IMR-90 (cell line): ENCODE measurements around the gene LINC00632. TPM values are rescaled to one million over a fixed set of nuclear protein-coding genes. Genes with fewer than 3 reads are reported as not detected.

Experiments
- ATAC-seq: fragments of 200-7000 bp; cut with Tn5 transposase; 2 replicates; pipeline ENCODE4 v1.9.1; 2020; ENCODE audit warnings: low read depth, mild to moderate bottlenecking, moderate library complexity
- BruUV-seq: library from RNA; stranded (reverse); fragments of 400-500 nt; replicated peaks from 2 replicates; lab custom pipeline; 2021; lab: Mats Ljungman, UMichigan
- CTCF ChIA-PET: fragments of 300-600 bp; formaldehyde crosslinking; extraction: SDS; loops from one replicate; lab custom pipeline; 2021; ENCODE audit warnings: antibody characterized with exemption; lab: Yijun Ruan, JAX
- POLR2A ChIA-PET: fragments of 300-600 bp; sonication (Branson Sonifier 250); formaldehyde crosslinking; loops from one replicate; lab custom pipeline; 2022; ENCODE audit warnings: antibody characterized with exemption; ENCODE audit not compliant: unreplicated experiment; lab: Charles Lee
- DNase-seq: peaks from one replicate; pipeline ENCODE4 v3.0.0; 2013
- H2AFZ ChIP-seq: replicated peaks from 2 replicates; pipeline ENCODE3; 2013; ENCODE audit warnings: low read length, mild to moderate bottlenecking; ENCODE audit not compliant: poor library complexity
- H2AK5ac ChIP-seq: 2 replicates; pipeline ENCODE4 v1.6.1; 2013; ENCODE audit warnings: low read depth, low read length, inconsistent platforms
- H2AK9ac ChIP-seq: replicated peaks from 2 replicates; pipeline ENCODE3; 2013; ENCODE audit warnings: mild to moderate bottlenecking, low read depth, low read length, moderate library complexity; ENCODE audit not compliant: poor library complexity
- H2BK120ac ChIP-seq: 2 replicates; pipeline ENCODE4 v1.6.1; 2013; ENCODE audit warnings: low read depth, low read length, inconsistent platforms
- H2BK15ac ChIP-seq: 3 replicates; pipeline ENCODE4 v1.6.1; 2013; ENCODE audit warnings: low read depth, low read length, inconsistent platforms
- H2BK20ac ChIP-seq: 2 replicates; pipeline ENCODE4 v1.6.1; 2013; ENCODE audit warnings: low read depth, mild to moderate bottlenecking, inconsistent platforms, low read length, moderate library complexity
- H2BK5ac ChIP-seq: 2 replicates; pipeline ENCODE4 v1.6.1; 2013; ENCODE audit warnings: mild to moderate bottlenecking, low read depth, low read length, inconsistent platforms; ENCODE audit not compliant: poor library complexity, severe bottlenecking
- H3K14ac ChIP-seq: replicated peaks from 2 replicates; pipeline ENCODE4 v1.6.1; 2013; ENCODE audit warnings: low read depth, low read length, inconsistent platforms
- H3K18ac ChIP-seq: 2 replicates; pipeline ENCODE4 v1.6.1; 2013; ENCODE audit warnings: low read depth, low read length, control low read depth
- H3K23ac ChIP-seq: 2 replicates; pipeline ENCODE4 v1.6.1; 2013; ENCODE audit warnings: low read depth, low read length, inconsistent platforms
- H3K27ac ChIP-seq: 2 replicates; pipeline ENCODE4 v1.5.1; 2013; ENCODE audit warnings: mild to moderate bottlenecking, control low read depth, low read length; ENCODE audit not compliant: insufficient read depth
- H3K27me3 ChIP-seq: 2 replicates; pipeline ENCODE4 v1.6.1; 2013; ENCODE audit warnings: low read length; ENCODE audit not compliant: control insufficient read depth, insufficient read depth
- H3K36me3 ChIP-seq: 2 replicates; pipeline ENCODE4 v1.6.1; 2013; ENCODE audit warnings: low read length, mixed read lengths; ENCODE audit not compliant: control insufficient read depth, insufficient read depth
- H3K4ac ChIP-seq: 2 replicates; pipeline ENCODE4 v1.6.1; 2013; ENCODE audit warnings: low read depth, low read length, inconsistent platforms
- H3K4me1 ChIP-seq: 2 replicates; pipeline ENCODE4 v1.6.1; 2013; ENCODE audit warnings: low read length, mixed read lengths; ENCODE audit not compliant: control insufficient read depth, insufficient read depth
- H3K4me2 ChIP-seq: 2 replicates; pipeline ENCODE4 v1.6.1; 2013; ENCODE audit warnings: low read depth, mild to moderate bottlenecking, control low read depth, low read length, moderate library complexity
- H3K4me3 ChIP-seq: 2 replicates; pipeline ENCODE4 v1.5.1; 2013; ENCODE audit warnings: low read depth, mild to moderate bottlenecking, control low read depth, low read length, moderate library complexity; ENCODE audit not compliant: insufficient read depth
- H3K56ac ChIP-seq: 2 replicates; pipeline ENCODE4 v1.6.1; 2013; ENCODE audit warnings: low read length, inconsistent platforms; ENCODE audit not compliant: insufficient read depth; ENCODE audit errors: extremely low read depth
- H3K79me1 ChIP-seq, 2 experiments: 2 replicates each; pipeline ENCODE4 v1.6.1; 2013; ENCODE audit warnings: low read length in 2 of 2, inconsistent platforms in 1 of 2, low read depth in 1 of 2
- H3K9ac ChIP-seq: 2 replicates; pipeline ENCODE4 v1.6.1; 2013; ENCODE audit warnings: low read depth, low read length, control low read depth
- H3K9me1 ChIP-seq: 2 replicates; pipeline ENCODE4 v1.6.1; 2013; ENCODE audit warnings: low read length, inconsistent platforms; ENCODE audit not compliant: insufficient read depth
- H3K9me3 ChIP-seq: 2 replicates; pipeline ENCODE4 v1.6.1; 2013; ENCODE audit warnings: low read length; ENCODE audit not compliant: control insufficient read depth, insufficient read depth
- H4K20me1 ChIP-seq: 2 replicates; pipeline ENCODE4 v1.6.1; 2013; ENCODE audit warnings: low read length, inconsistent platforms; ENCODE audit not compliant: insufficient read depth
- H4K5ac ChIP-seq: 2 replicates; pipeline ENCODE4 v1.6.1; 2013; ENCODE audit warnings: mild to moderate bottlenecking, low read depth, low read length, control low read depth
- H4K8ac ChIP-seq, 2 experiments: 2 replicates each; pipeline ENCODE4 v1.6.1; 2013; ENCODE audit warnings: low read depth in 2 of 2, low read length in 2 of 2, control low read depth in 1 of 2, inconsistent platforms in 1 of 2
- H4K91ac ChIP-seq: 2 replicates; pipeline ENCODE4 v1.6.1; 2013; ENCODE audit warnings: low read depth, low read length, inconsistent platforms; ENCODE audit not compliant: insufficient read depth
- BHLHE40 ChIP-seq: fragments of 150-350 bp; IDR thresholded peaks from 2 replicates; pipeline ENCODE4 v1.6.1; 2016; ENCODE audit warnings: mild to moderate bottlenecking, low read depth, low read length
- CEBPB ChIP-seq: IDR thresholded peaks from 2 replicates; pipeline ENCODE4 v1.6.1; 2012; ENCODE audit warnings: low read depth, low read length, improper control_type of control experiment
- CHD1 ChIP-seq: IDR thresholded peaks from 2 replicates; pipeline ENCODE4 v1.6.1; 2012; ENCODE audit warnings: low read depth, low read length, improper control_type of control experiment
- FOS ChIP-seq: fragments of 150-350 bp; IDR thresholded peaks from 2 replicates; pipeline ENCODE4 v1.6.1; 2016; ENCODE audit warnings: low read depth, low read length
- MAFK ChIP-seq: IDR thresholded peaks from 2 replicates; pipeline ENCODE4 v1.6.1; 2012; ENCODE audit warnings: low read depth, low read length, improper control_type of control experiment
- MAZ ChIP-seq: IDR thresholded peaks from 2 replicates; pipeline ENCODE4 v1.6.1; 2012; ENCODE audit warnings: low read depth, mild to moderate bottlenecking, low read length, improper control_type of control experiment, moderate library complexity, borderline replicate concordance
- MXI1 ChIP-seq: IDR thresholded peaks from 2 replicates; pipeline ENCODE4 v1.6.1; 2012; ENCODE audit warnings: low read depth, mild to moderate bottlenecking, low read length, moderate library complexity, borderline replicate concordance
- NFE2L2 ChIP-seq: fragments of 150-350 bp; IDR thresholded peaks from 2 replicates; pipeline ENCODE4 v1.6.1; 2016; ENCODE audit warnings: low read depth, mild to moderate bottlenecking, low read length
- POLR2A ChIP-seq: IDR thresholded peaks from 2 replicates; pipeline ENCODE4 v1.6.1; 2012; ENCODE audit warnings: mild to moderate bottlenecking, low read depth, low read length
- RAD21 ChIP-seq: IDR thresholded peaks from 2 replicates; pipeline ENCODE4 v1.6.1; 2012; ENCODE audit warnings: low read length, improper control_type of control experiment
- RCOR1 ChIP-seq: IDR thresholded peaks from 2 replicates; pipeline ENCODE4 v1.6.1; 2012; ENCODE audit warnings: mild to moderate bottlenecking, low read length, improper control_type of control experiment; ENCODE audit not compliant: insufficient replicate concordance
- RFX5 ChIP-seq: IDR thresholded peaks from 2 replicates; pipeline ENCODE4 v1.8.0; 2012; ENCODE audit warnings: low read depth, mild to moderate bottlenecking, low read length, moderate library complexity
- SMC3 ChIP-seq: fragments of 150-350 bp; IDR thresholded peaks from 2 replicates; pipeline ENCODE4 v1.6.1; 2016; ENCODE audit warnings: low read depth, mild to moderate bottlenecking, antibody characterized with exemption, low read length, moderate library complexity
- dilution Hi-C: fragments of 300-500 bp; cut with HindIII; formaldehyde crosslinking; loops from one replicate; pipeline ENCODE4 v1.14.3; 2018; ENCODE audit warnings: low sequenced_read_pairs; ENCODE audit not compliant: unreplicated experiment
- in situ Hi-C: fragments of 300-500 bp; cut with MboI; formaldehyde crosslinking; loops from 3 replicates; pipeline ENCODE4 v1.14.3; 2019; ENCODE audit warnings: low sequenced_read_pairs, inconsistent platforms, mixed read lengths
- intact Hi-C: fragments of 100-400 bp; cut with micrococcal nuclease; formaldehyde crosslinking; loops from 2 replicates; pipeline ENCODE4 v1.10.0; 2022
- polyA plus RNA-seq, 3 experiments: library from polyadenylated mRNA; depleted of rRNA; stranded (reverse); fragments of >200 nt; gene quantifications; 2 replicates each; pipeline ENCODE4 v1.2.3, GENCODE V29; 2012; ENCODE audit warnings: low replicate concordance in 1 of 3
- total RNA-seq: library from RNA; depleted of rRNA; stranded (reverse); fragments of >200 nt; gene quantifications from 2 replicates; pipeline ENCODE4 v1.2.3, GENCODE V29; 2012
- TF ChIP-seq, protein P1 (sequence below): conservative IDR thresholded peaks from 2 replicates; pipeline ENCODE4 v1.5.1; 2012; ENCODE audit warnings: mild to moderate bottlenecking, low read depth, low read length, improper control_type of control experiment
- TF ChIP-seq, protein P2 (sequence below): fragments of 150-350 bp; IDR thresholded peaks from 2 replicates; pipeline ENCODE4 v1.6.1; 2016; ENCODE audit warnings: low read depth, mild to moderate bottlenecking, low read length, moderate library complexity, borderline replicate concordance
- TF ChIP-seq, protein P3 (sequence below): fragments of 150-350 bp; IDR thresholded peaks from 2 replicates; pipeline ENCODE4 v1.6.1; 2017; ENCODE audit warnings: mild to moderate bottlenecking, antibody characterized with exemption, low read length, low read depth

LINC00632 gene
- total and polyA plus RNA-seq, 2 of the 4 experiments (the other 2 are of a cell fraction): 7.2 to 25.0 TPM

DNA sequence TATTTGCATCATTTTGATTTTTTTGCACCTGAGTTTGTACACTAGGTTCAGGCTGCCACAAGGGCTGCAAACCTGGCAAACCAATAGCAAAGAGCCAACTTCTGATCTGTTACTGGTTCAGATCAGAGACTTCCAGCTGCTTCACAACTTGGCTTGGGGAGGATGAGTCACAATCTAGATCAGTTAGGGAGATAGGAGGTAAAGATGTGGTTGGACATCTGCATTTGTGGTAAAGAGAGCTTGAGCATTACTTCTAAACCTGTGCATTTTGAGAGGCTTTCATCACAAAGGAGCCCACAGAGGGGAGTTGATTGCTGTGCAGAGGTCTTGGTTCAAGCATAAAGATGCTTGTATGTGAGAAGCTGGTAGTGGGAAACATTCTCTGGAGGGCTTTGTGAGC lies 34.5 kb downstream of the LINC00632 start:
- H2AK9ac ChIP-seq: no peak overlapping the region
- POLR2A ChIA-PET: no interaction called here
- DNase-seq: no peak
- no peak overlapping the region for H2BK120ac ChIP-seq
- no peak overlapping the region for H2BK5ac ChIP-seq
- in situ Hi-C loops: no loop called here
- no peaks in the 10 kb centered on the region for H4K20me1 ChIP-seq
- intact Hi-C loops: no loop called here
- no peak overlapping the region for H4K5ac ChIP-seq
- no peak overlapping the region for H2BK15ac ChIP-seq
- no peak overlapping the region for H2BK20ac ChIP-seq
- no peak overlapping the region for H3K4me3 ChIP-seq
- no peak overlapping the region for H2AFZ ChIP-seq
- H3K18ac ChIP-seq: no peak overlapping the region
- dilution Hi-C loops: no loop called here
- H3K4me1 ChIP-seq: no peaks in the 10 kb centered on the region
- no peak overlapping the region for H4K8ac ChIP-seq
- no peak overlapping the region for H3K56ac ChIP-seq
- no peak for TF ChIP-seq BHLHE40
- no peak for TF ChIP-seq NFE2L2
- no peak for TF ChIP-seq CEBPB
- no peak for TF ChIP-seq POLR2A
- TF ChIP-seq, protein P1, sequence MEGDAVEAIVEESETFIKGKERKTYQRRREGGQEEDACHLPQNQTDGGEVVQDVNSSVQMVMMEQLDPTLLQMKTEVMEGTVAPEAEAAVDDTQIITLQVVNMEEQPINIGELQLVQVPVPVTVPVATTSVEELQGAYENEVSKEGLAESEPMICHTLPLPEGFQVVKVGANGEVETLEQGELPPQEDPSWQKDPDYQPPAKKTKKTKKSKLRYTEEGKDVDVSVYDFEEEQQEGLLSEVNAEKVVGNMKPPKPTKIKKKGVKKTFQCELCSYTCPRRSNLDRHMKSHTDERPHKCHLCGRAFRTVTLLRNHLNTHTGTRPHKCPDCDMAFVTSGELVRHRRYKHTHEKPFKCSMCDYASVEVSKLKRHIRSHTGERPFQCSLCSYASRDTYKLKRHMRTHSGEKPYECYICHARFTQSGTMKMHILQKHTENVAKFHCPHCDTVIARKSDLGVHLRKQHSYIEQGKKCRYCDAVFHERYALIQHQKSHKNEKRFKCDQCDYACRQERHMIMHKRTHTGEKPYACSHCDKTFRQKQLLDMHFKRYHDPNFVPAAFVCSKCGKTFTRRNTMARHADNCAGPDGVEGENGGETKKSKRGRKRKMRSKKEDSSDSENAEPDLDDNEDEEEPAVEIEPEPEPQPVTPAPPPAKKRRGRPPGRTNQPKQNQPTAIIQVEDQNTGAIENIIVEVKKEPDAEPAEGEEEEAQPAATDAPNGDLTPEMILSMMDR: no peak
- no peak for TF ChIP-seq MAFK
- no peak for TF ChIP-seq FOS
- TF ChIP-seq RFX5: no peak
- TF ChIP-seq, protein P2, sequence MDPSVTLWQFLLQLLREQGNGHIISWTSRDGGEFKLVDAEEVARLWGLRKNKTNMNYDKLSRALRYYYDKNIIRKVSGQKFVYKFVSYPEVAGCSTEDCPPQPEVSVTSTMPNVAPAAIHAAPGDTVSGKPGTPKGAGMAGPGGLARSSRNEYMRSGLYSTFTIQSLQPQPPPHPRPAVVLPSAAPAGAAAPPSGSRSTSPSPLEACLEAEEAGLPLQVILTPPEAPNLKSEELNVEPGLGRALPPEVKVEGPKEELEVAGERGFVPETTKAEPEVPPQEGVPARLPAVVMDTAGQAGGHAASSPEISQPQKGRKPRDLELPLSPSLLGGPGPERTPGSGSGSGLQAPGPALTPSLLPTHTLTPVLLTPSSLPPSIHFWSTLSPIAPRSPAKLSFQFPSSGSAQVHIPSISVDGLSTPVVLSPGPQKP: no peak
- no peak for TF ChIP-seq RAD21
- TF ChIP-seq MAZ: no peak
- no peak for TF ChIP-seq CHD1
- no peak for TF ChIP-seq MXI1
- TF ChIP-seq RCOR1: no peak
- TF ChIP-seq SMC3: no peak
- TF ChIP-seq, protein P3, sequence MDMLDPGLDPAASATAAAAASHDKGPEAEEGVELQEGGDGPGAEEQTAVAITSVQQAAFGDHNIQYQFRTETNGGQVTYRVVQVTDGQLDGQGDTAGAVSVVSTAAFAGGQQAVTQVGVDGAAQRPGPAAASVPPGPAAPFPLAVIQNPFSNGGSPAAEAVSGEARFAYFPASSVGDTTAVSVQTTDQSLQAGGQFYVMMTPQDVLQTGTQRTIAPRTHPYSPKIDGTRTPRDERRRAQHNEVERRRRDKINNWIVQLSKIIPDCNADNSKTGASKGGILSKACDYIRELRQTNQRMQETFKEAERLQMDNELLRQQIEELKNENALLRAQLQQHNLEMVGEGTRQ: no peak
- no peak overlapping the region for H3K9ac ChIP-seq
- H3K9me1 ChIP-seq: no peaks in the 10 kb centered on the region
- BruUV-seq: no TSS peak
- H3K14ac ChIP-seq: no peak overlapping the region
- H3K27me3 ChIP-seq: no peaks in the 10 kb centered on the region
- H3K9me3 ChIP-seq: no peaks in the 10 kb centered on the region
- ATAC-seq: no peak
- H3K79me1 ChIP-seq: no peaks in the 10 kb centered on the region
- H2AK5ac ChIP-seq: no peak overlapping the region
- CTCF ChIA-PET: no interaction called here
- no peak overlapping the region for H3K23ac ChIP-seq
- no peak overlapping the region for H3K27ac ChIP-seq
- no peak overlapping the region for H3K4ac ChIP-seq
- H4K91ac ChIP-seq: no peak overlapping the region
- no peaks in the 10 kb centered on the region for H3K36me3 ChIP-seq
- H3K4me2 ChIP-seq: no peak overlapping the region
